Calu3 (cell line): ENCODE results near the gene MUC20. TPM values are rescaled to one million over a fixed set of nuclear protein-coding genes. Genes with fewer than 3 reads are reported as not detected.
A peak's percentile ranks its signal among the peaks of the same experiment; 100 is the strongest.

Source experiments
- BruUV-seq: library from RNA; stranded (reverse); fragments of 400-500 nt; replicated peaks from 2 replicates; lab custom pipeline; 2021; lab: Mats Ljungman, UMichigan
- CTCF ChIA-PET: fragments of 300-600 bp; sonication (Branson Sonifier 250); formaldehyde crosslinking; loops from one replicate; lab custom pipeline; 2022; ENCODE audit warnings: antibody characterized with exemption; lab: Charles Lee
- DNase-seq: peaks from one replicate; pipeline ENCODE4 v3.0.0; 2022
- H3K27ac Mint-ChIP-seq: one replicate; pipeline ENCODE4 v1.8.0; 2022; ENCODE audit warnings: mixed read lengths; ENCODE audit not compliant: unreplicated experiment
- H3K27me3 Mint-ChIP-seq: one replicate; pipeline ENCODE4 v1.8.0; 2022; ENCODE audit warnings: mixed read lengths; ENCODE audit not compliant: unreplicated experiment
- H3K36me3 Mint-ChIP-seq: one replicate; pipeline ENCODE4 v1.8.0; 2022; ENCODE audit warnings: mild to moderate bottlenecking, moderate library complexity, mixed read lengths; ENCODE audit not compliant: insufficient read depth, unreplicated experiment
- H3K4me1 Mint-ChIP-seq: one replicate; pipeline ENCODE4 v1.8.0; 2022; ENCODE audit warnings: mild to moderate bottlenecking, low read depth, mixed read lengths; ENCODE audit not compliant: unreplicated experiment
- H3K4me3 Mint-ChIP-seq: one replicate; pipeline ENCODE4 v1.8.0; 2022; ENCODE audit warnings: mild to moderate bottlenecking, low read depth, moderate library complexity, mixed read lengths; ENCODE audit not compliant: unreplicated experiment
- H3K9me3 Mint-ChIP-seq: one replicate; pipeline ENCODE4 v1.8.0; 2022; ENCODE audit warnings: low read depth, mixed read lengths; ENCODE audit not compliant: unreplicated experiment
- intact Hi-C: fragments of 100-400 bp; cut with micrococcal nuclease; formaldehyde crosslinking; loops from one replicate; pipeline ENCODE4 v1.10.0; 2022; ENCODE audit not compliant: unreplicated experiment
- total RNA-seq: library from RNA; stranded (reverse); gene quantifications from 2 replicates; pipeline ENCODE4 v1.2.3, GENCODE V29; 2022
- TF ChIP-seq, protein P1 (sequence below): fragments of 200-600 bp; IDR thresholded peaks from one replicate; pipeline ENCODE4 v1.8.0; 2022; ENCODE audit warnings: antibody characterized with exemption; ENCODE audit not compliant: unreplicated experiment

Gene MUC20
- total RNA-seq, 1 experiment from 2014 or later: 83.1 TPM

DNA sequence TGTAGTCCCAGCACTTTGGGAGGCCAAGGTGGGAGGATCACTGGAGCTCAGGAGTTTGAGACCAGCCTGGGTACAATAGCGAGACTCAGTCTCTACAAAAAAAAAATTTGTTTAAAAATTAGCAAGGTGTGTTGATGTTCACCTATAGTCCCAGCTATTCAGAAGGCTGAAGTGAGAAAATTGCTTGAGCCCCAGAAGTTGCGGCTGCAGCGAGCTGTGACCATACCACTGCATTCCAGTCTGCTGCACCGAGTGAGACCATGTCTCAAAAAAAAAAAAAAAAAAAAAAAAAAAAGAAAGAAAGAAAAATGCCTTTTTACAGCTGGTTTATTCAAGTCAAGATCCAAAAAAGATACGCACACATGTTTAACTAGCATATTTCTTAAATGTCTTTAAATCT, 17.0 kb upstream of the MUC20 start:
- Mint-ChIP-seq H3K27me3 (no peaks in the 10 kb centered on the region), H3K4me3 (no peak overlapping the region), H3K4me1 (peaks cover 4% of the 10 kb centered on the region), H3K27ac (no peak overlapping the region), H3K9me3 (no peaks in the 10 kb centered on the region), H3K36me3 (peaks cover 40% of the 10 kb centered on the region)
- no peak for DNase-seq
- no TSS peak for BruUV-seq
- TF ChIP-seq, protein P1, sequence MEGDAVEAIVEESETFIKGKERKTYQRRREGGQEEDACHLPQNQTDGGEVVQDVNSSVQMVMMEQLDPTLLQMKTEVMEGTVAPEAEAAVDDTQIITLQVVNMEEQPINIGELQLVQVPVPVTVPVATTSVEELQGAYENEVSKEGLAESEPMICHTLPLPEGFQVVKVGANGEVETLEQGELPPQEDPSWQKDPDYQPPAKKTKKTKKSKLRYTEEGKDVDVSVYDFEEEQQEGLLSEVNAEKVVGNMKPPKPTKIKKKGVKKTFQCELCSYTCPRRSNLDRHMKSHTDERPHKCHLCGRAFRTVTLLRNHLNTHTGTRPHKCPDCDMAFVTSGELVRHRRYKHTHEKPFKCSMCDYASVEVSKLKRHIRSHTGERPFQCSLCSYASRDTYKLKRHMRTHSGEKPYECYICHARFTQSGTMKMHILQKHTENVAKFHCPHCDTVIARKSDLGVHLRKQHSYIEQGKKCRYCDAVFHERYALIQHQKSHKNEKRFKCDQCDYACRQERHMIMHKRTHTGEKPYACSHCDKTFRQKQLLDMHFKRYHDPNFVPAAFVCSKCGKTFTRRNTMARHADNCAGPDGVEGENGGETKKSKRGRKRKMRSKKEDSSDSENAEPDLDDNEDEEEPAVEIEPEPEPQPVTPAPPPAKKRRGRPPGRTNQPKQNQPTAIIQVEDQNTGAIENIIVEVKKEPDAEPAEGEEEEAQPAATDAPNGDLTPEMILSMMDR: no peak
- intact Hi-C loops: no loop called here
- CTCF ChIA-PET: interaction anchor here (0.9 kb wide), 1 partner anchor 11 kb away, joined by 4 read pairs; no protein-coding TSS in a partner anchor

DNA sequence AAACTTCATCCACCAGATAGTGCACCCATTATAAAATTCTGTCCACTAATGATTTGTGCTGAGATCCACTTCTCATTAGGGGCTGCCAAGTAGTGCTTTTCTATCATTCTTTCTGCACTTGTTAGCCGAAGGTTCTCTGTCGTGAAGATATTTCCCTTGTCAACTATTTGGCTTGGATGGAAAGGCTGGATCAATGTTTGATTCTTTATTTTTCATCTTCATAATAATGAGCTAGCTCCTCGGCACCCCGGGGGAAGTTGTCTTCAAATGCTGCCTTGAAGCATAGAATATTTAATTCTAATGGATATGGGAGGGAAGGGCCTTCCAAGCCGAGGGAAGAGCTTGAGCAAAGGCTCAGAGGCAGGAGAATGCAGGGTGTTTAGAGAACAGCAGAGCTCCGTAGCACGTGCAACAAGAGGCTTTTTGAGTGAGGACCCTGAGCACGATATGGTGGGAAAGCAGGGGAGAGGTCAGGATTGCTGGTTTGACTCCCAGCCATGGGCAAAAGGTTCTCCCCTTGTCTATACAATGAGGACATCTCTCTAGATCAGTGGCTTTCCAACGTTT, 16.3 kb upstream of the MUC20 start:
- H3K4me1 Mint-ChIP-seq: no peaks in the 10 kb centered on the region
- H3K27me3 Mint-ChIP-seq: no peaks in the 10 kb centered on the region
- CTCF ChIA-PET: interaction anchor here (0.9 kb wide), 1 partner anchor 11 kb away, joined by 4 read pairs; no protein-coding TSS in a partner anchor
- no peak overlapping the region for H3K27ac Mint-ChIP-seq
- intact Hi-C loops: no loop called here
- TF ChIP-seq, protein P1: no peak
- no peak overlapping the region for H3K4me3 Mint-ChIP-seq
- DNase-seq: no peak
- no peaks in the 10 kb centered on the region for H3K9me3 Mint-ChIP-seq
- BruUV-seq: no TSS peak
- peaks cover 45% of the 10 kb centered on the region for H3K36me3 Mint-ChIP-seq

DNA sequence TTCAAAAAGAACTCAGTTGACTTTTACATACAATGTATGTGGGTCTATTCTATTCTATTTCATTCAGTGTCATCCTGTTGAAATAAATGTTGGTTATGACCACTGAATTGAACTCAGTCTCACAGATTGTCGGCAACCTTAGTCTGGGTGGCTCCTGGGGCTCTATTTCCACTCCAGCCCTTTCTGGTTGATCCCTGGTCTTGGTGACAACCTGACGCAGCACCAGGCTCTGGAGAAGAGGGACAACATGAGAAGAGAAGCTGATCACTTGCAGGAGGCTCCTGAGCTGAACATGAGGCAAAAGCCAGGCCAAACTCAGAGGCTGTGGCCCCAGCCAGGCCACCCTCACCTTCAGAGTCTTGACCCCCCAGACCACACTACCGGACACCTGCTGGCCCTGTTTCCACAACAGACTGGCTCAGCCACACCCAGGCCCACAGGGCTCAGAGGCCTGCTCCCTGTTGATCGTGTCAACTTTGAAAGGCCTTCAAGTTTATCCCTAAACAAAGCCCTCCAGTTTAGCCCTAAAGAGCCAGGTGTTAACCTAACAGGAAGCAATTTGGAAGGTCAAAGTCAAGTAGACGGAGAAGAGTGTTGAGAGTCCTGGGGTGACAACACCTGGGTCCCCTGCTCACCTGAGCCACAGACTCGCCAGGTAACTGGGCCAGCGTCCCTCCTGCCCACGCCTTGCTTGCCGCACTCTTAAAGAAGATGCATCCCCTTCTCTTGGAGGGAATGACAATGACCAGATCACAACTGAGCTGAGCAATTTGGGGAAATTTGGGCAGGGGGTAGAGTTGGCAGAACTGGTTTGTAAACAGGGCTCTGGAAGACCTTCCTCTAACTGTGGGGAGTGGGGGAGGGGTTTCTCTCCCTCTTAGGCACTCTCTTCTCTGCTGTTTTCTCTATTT, 15.4 kb upstream of the MUC20 start:
- DNase-seq: no peak
- BruUV-seq: no TSS peak
- CTCF ChIA-PET: no interaction called here
- Mint-ChIP-seq H3K9me3 (peaks cover 4% of the 10 kb centered on the region), H3K27ac (peak overlapping the region; percentile 5), H3K36me3 (peaks cover 53% of the 10 kb centered on the region), H3K4me3 (no peak overlapping the region), H3K27me3 (no peaks in the 10 kb centered on the region), H3K4me1 (no peaks in the 10 kb centered on the region)
- intact Hi-C loops: no loop called here
- TF ChIP-seq, protein P1: no peak

DNA sequence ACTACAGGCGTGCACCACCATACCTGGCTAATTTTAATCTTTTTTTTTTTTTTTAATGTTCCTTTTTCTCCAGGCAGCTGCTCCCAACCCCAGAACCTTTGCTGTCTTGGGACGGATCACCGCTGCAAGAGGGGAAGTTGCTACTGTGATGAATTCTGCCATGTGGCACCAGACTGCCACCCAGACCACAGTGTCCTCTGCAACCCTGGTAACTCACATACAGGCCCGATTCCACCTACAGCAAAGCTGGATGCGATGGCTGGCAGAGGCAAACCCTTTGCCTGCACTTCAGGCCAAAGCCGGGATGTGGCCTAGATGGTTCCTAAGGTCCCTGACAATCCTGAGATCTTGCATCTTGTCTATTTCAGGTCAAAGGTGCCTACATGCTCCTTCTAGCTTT, 12.7 kb upstream of the MUC20 start:
- no peak overlapping the region for H3K27ac Mint-ChIP-seq
- CTCF ChIA-PET: interaction anchor here (0.7 kb wide), 1 partner anchor 16 kb away, joined by 3 read pairs; no protein-coding TSS in a partner anchor
- no peaks in the 10 kb centered on the region for H3K4me1 Mint-ChIP-seq
- BruUV-seq: no TSS peak
- TF ChIP-seq, protein P1: no peak
- DNase-seq: no peak
- H3K36me3 Mint-ChIP-seq: peaks cover 46% of the 10 kb centered on the region
- no peak overlapping the region for H3K4me3 Mint-ChIP-seq
- H3K27me3 Mint-ChIP-seq: no peaks in the 10 kb centered on the region
- intact Hi-C loops: no loop called here
- H3K9me3 Mint-ChIP-seq: peaks cover 4% of the 10 kb centered on the region
